Lower leg skin (tissue), 3 donors: ENCODE measurements around the gene DNAJC28.
"Not testable (repeated sequence)": the region's sequence is repeated elsewhere in the genome, so short reads cannot be mapped to it uniquely, and the experiment has no call there.

Source experiments
- CTCF ChIP-seq, 3 donors: fragments of 450-650 bp; IDR thresholded peaks; one replicate each; pipeline ENCODE4 v1.5.1; 2016; ENCODE audit warnings: antibody characterized with exemption in 3 of 3, mild to moderate bottlenecking in 3 of 3, moderate library complexity in 2 of 3
- POLR2A ChIP-seq, 2 donors: fragments of 450-650 bp; IDR thresholded peaks; one replicate each; pipeline ENCODE4 v1.6.1; 2016 to 2017; ENCODE audit warnings: antibody characterized with exemption in 2 of 2, mild to moderate bottlenecking in 1 of 2, moderate library complexity in 1 of 2

GRCh38 chr21:33446620-33447019 lies 44.9 kb downstream of the DNAJC28 start:
- not testable (repeated sequence) for TF ChIP-seq CTCF, POLR2A (IDR thresholded peaks at IDR 0.05)
